Measurements from ENCODE around the gene SUGT1.
A peak's percentile ranks its signal among the peaks of the same experiment; 100 is the strongest.
"Not testable (repeated sequence)": the region's sequence is repeated elsewhere in the genome, so short reads cannot be mapped to it uniquely, and the experiment has no call there.

Gene SUGT1

GRCh38 chr13:52652196-52652979 lies at the start of gene SUGT1:
TSS of gene SUGT1 (plus strand) at chr13:52652836. CDS start at chr13:52652921, 85 bp downstream.
- Histone ChIP-seq H3K27me3 (ENCODE audit: insufficient read depth, low read length, poor library complexity, severe bottlenecking) (no peaks in the 10 kb centered on the region), H3K9ac (ENCODE audit: low read depth, low read length, poor library complexity, severe bottlenecking) (peak within 1 kb of the TSS; percentile 96), H3K9me3 (ENCODE audit: insufficient read depth, low read depth, low read length) (no peaks in the 10 kb centered on the region), H3F3A (ENCODE audit: low read depth) (no peaks in the 10 kb centered on the region), H3K4me2 (ENCODE audit: low read depth, low read length, poor library complexity, severe bottlenecking) (peak within 1 kb of the TSS; percentile 97), H3K9me2 (replicated peaks; ENCODE audit: low read depth, low read length) (no peaks in the 10 kb centered on the region), H2AFZ (ENCODE audit: low read length) (peak within 1 kb of the TSS; percentile 95), H3K36me3 (ENCODE audit: insufficient read depth, low read length) (peaks cover 8% of the 10 kb centered on the region; the same call in 1 of the 2 replicates), H3K4me1 (ENCODE audit: insufficient read depth, low read length, poor library complexity, severe bottlenecking) (peaks cover 51% of the 10 kb centered on the region), H4K20me1 (ENCODE audit: insufficient read depth, low read length, poor library complexity, severe bottlenecking) (peaks cover 32% of the 10 kb centered on the region), H3K79me2 (ENCODE audit: insufficient read depth, low read length) (peaks cover 73% of the 10 kb centered on the region), H3K4me3 (ENCODE audit: low read length, poor library complexity, severe bottlenecking) (peak within 1 kb of the TSS; percentile 97)
- TF ChIP-seq CTCF (conservative IDR thresholded peaks at IDR 0.05; ENCODE audit: low read length) = peak; percentile 77
- no peak for TF ChIP-seq EZH2phosphoT487 (IDR thresholded peaks at IDR 0.05; ENCODE audit: borderline replicate concordance)

GRCh38 chr13:52603316-52603715 lies 49.3 kb upstream of the SUGT1 start:
- not testable (repeated sequence) for H3K4me2 ChIP-seq (ENCODE audit: low read depth, low read length, poor library complexity, severe bottlenecking); H3K27me3 ChIP-seq (ENCODE audit: insufficient read depth, low read length, poor library complexity, severe bottlenecking); H3K4me3 ChIP-seq (ENCODE audit: low read length, poor library complexity, severe bottlenecking); H3K36me3 ChIP-seq (ENCODE audit: insufficient read depth, low read length); H3K4me1 ChIP-seq (ENCODE audit: insufficient read depth, low read length, poor library complexity, severe bottlenecking); H3K79me2 ChIP-seq (ENCODE audit: insufficient read depth, low read length); H3K9me2 ChIP-seq (replicated peaks; ENCODE audit: low read depth, low read length); H4K20me1 ChIP-seq (ENCODE audit: insufficient read depth, low read length, poor library complexity, severe bottlenecking); H3K9ac ChIP-seq (ENCODE audit: low read depth, low read length, poor library complexity, severe bottlenecking); H2AFZ ChIP-seq (ENCODE audit: low read length); H3K9me3 ChIP-seq (ENCODE audit: insufficient read depth, low read depth, low read length); H3F3A ChIP-seq (ENCODE audit: low read depth)

GRCh38 chr13:52606126-52606525 lies 46.5 kb upstream of the SUGT1 start:
- not testable (repeated sequence) for H3K9me2 ChIP-seq (replicated peaks; ENCODE audit: low read depth, low read length); H3K4me2 ChIP-seq (ENCODE audit: low read depth, low read length, poor library complexity, severe bottlenecking); H3K36me3 ChIP-seq (ENCODE audit: insufficient read depth, low read length); H3K4me3 ChIP-seq (ENCODE audit: low read length, poor library complexity, severe bottlenecking); H4K20me1 ChIP-seq (ENCODE audit: insufficient read depth, low read length, poor library complexity, severe bottlenecking); H3F3A ChIP-seq (ENCODE audit: low read depth); H3K79me2 ChIP-seq (ENCODE audit: insufficient read depth, low read length); H3K9ac ChIP-seq (ENCODE audit: low read depth, low read length, poor library complexity, severe bottlenecking); H3K27me3 ChIP-seq (ENCODE audit: insufficient read depth, low read length, poor library complexity, severe bottlenecking); H3K4me1 ChIP-seq (ENCODE audit: insufficient read depth, low read length, poor library complexity, severe bottlenecking); H3K9me3 ChIP-seq (ENCODE audit: insufficient read depth, low read depth, low read length)
- H2AFZ ChIP-seq (ENCODE audit: low read length) = peak overlapping the region; percentile 27; the same call in 1 of the 2 replicates

- H3K4me2 ChIP-seq (ENCODE audit: low read depth, low read length, poor library complexity, severe bottlenecking); H3K27me3 ChIP-seq (ENCODE audit: insufficient read depth, low read length, poor library complexity, severe bottlenecking); H3K9me2 ChIP-seq (replicated peaks; ENCODE audit: low read depth, low read length); H3K4me3 ChIP-seq (ENCODE audit: low read length, poor library complexity, severe bottlenecking); H3K36me3 ChIP-seq (ENCODE audit: insufficient read depth, low read length); H3F3A ChIP-seq (ENCODE audit: low read depth); H3K9ac ChIP-seq (ENCODE audit: low read depth, low read length, poor library complexity, severe bottlenecking); H2AFZ ChIP-seq (ENCODE audit: low read length); H3K9me3 ChIP-seq (ENCODE audit: insufficient read depth, low read depth, low read length); H3K79me2 ChIP-seq (ENCODE audit: insufficient read depth, low read length); H4K20me1 ChIP-seq (ENCODE audit: insufficient read depth, low read length, poor library complexity, severe bottlenecking); H3K4me1 ChIP-seq (ENCODE audit: insufficient read depth, low read length, poor library complexity, severe bottlenecking): not testable (repeated sequence)
Observed at GRCh38 chr13:52606795-52607194, 45.8 kb upstream of the SUGT1 start.

Data from Loucy (cell line).